ENCODE results near the gene CNNM2.

The CNNM2 gene

DNA sequence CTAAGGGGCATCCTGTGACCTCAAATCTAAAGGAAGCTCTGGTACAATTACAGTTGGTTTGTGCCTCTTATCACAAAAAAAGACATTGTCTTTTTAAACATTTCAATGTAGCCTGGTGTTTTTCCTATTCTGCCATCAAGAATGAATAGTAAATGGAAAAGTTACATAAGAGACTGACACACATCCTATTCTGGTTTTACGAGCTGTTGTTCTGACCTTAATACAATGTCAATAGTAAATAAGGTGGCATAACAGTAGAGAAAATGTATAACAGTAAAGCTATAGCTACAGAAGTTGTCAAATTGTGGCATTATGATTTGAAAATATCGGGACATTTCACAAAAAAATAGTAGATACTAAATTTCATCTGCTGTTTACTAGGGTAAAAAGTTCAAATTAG lies 186.6 kb downstream of the CNNM2 start:
- POLR2A ChIA-PET (ENCODE audit: low non-redundant PET): no interaction called here
- no peak for DNase-seq (ENCODE audit: low spot score)
- CTCF ChIA-PET: interaction anchor here (0.5 kb wide), 1 partner anchor 59 kb away, joined by 3 read pairs; no protein-coding TSS in a partner anchor
- H3K27ac ChIP-seq: no peak overlapping the region
- TF ChIP-seq, protein P1, sequence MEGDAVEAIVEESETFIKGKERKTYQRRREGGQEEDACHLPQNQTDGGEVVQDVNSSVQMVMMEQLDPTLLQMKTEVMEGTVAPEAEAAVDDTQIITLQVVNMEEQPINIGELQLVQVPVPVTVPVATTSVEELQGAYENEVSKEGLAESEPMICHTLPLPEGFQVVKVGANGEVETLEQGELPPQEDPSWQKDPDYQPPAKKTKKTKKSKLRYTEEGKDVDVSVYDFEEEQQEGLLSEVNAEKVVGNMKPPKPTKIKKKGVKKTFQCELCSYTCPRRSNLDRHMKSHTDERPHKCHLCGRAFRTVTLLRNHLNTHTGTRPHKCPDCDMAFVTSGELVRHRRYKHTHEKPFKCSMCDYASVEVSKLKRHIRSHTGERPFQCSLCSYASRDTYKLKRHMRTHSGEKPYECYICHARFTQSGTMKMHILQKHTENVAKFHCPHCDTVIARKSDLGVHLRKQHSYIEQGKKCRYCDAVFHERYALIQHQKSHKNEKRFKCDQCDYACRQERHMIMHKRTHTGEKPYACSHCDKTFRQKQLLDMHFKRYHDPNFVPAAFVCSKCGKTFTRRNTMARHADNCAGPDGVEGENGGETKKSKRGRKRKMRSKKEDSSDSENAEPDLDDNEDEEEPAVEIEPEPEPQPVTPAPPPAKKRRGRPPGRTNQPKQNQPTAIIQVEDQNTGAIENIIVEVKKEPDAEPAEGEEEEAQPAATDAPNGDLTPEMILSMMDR (conservative IDR thresholded peaks at IDR 0.05; ENCODE audit: low read depth): no peak

DNA sequence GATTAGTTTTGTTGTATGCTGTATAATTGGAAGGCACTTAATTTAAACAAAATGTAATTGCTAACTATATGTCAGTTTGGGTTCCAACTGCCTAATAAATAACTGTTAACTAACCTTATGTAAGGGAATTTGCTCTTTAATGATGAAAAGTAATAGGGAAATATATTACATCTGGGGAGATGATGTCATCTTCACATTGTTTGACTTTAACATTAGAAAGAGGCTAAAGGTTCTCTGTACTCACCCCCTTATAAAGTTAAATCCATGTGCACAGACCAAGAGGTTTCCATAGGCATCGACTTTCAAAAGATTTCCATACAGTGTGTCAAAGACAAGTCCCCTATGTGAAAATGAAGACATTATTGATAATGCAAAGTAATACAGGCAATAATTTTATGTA lies 187.4 kb downstream of the CNNM2 start:
- ChIA-PET POLR2A (ENCODE audit: low non-redundant PET) (no interaction called here), CTCF (interaction anchor here (0.5 to 0.9 kb wide), 4 partner anchors 12 to 430 kb away, joined by 3 to 8 read pairs (median 3); no protein-coding TSS in a partner anchor)
- TF ChIP-seq, protein P1 (conservative IDR thresholded peaks at IDR 0.05; ENCODE audit: low read depth): no peak
- DNase-seq (ENCODE audit: low spot score): no peak
- no peak overlapping the region for H3K27ac ChIP-seq

DNA sequence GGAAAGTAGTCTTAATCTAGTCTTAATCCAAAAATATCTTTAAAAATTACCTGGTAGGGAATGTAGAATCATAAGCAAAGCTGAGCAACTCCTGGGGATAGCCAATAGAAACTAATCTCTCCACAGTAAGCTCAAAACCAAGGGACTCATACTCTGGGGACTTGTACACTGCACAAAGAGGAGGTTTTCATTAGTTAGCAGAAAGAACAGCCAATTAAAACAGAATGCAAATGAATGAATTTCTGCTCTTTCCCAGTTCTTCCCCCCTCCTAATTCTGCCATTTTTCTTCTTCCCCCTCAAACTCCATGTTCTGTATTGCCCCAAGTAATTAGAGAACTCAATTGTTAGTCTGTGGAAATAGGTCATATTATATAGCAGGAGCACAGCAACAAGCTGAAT lies 188.4 kb downstream of the CNNM2 start:
- TF ChIP-seq, protein P1 (conservative IDR thresholded peaks at IDR 0.05; ENCODE audit: low read depth): no peak
- DNase-seq (ENCODE audit: low spot score): no peak
- CTCF ChIA-PET: interaction anchor here (0.9 kb wide), 2 partner anchors 11 to 228 kb away, joined by 3 to 8 read pairs; no protein-coding TSS in a partner anchor
- no peak overlapping the region for H3K27ac ChIP-seq
- POLR2A ChIA-PET (ENCODE audit: low non-redundant PET): interaction anchor here (0.6 kb wide), 1 partner anchor 290 kb away, joined by 3 read pairs; the partner anchor contains the start of genes ATP5MK and PDCD11

DNA sequence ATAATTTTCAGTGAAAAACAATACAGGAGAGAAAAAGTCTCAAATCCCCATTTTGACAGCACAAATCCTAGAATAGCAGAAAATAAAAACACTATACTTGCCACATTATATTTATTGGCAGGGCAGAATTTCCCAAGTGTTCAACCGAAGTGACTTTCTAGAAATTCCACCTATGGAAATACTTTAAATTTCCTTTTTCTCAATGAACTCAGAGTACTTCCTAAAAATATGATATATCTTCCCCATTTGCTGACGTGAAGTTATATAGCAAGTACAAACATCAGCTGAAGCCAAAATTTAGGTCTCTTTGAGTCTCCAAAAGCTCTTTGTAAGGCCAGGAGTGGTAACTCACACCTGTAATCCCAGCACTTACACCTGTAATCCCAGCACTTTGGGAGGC lies 191.7 kb downstream of the CNNM2 start:
- DNase-seq (ENCODE audit: low spot score): no peak
- TF ChIP-seq, protein P1 (conservative IDR thresholded peaks at IDR 0.05; ENCODE audit: low read depth): no peak
- ChIA-PET CTCF (no interaction called here), POLR2A (ENCODE audit: low non-redundant PET) (no interaction called here)
- H3K27ac ChIP-seq: no peak overlapping the region

DNA sequence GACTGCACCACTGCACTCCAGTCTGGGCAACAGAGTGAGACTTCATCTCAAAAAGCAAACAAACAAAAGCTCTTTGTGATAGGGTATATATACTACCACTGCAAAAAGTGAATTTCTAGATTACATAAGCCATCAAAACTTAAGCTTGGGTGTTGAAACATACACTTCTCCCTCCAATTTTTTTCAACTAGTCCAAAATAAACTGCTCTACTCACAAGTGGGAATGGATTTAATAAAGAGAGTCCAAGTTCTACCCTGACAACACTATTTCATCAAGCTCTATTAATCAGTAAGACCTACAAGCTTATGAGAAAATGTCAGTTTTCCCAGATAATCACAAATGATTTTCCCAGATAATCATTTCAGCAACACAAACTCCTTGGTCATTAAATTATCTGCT lies 192.3 kb downstream of the CNNM2 start:
- H3K27ac ChIP-seq: no peak overlapping the region
- POLR2A ChIA-PET (ENCODE audit: low non-redundant PET): no interaction called here
- TF ChIP-seq, protein P1 (conservative IDR thresholded peaks at IDR 0.05; ENCODE audit: low read depth): no peak

DNA sequence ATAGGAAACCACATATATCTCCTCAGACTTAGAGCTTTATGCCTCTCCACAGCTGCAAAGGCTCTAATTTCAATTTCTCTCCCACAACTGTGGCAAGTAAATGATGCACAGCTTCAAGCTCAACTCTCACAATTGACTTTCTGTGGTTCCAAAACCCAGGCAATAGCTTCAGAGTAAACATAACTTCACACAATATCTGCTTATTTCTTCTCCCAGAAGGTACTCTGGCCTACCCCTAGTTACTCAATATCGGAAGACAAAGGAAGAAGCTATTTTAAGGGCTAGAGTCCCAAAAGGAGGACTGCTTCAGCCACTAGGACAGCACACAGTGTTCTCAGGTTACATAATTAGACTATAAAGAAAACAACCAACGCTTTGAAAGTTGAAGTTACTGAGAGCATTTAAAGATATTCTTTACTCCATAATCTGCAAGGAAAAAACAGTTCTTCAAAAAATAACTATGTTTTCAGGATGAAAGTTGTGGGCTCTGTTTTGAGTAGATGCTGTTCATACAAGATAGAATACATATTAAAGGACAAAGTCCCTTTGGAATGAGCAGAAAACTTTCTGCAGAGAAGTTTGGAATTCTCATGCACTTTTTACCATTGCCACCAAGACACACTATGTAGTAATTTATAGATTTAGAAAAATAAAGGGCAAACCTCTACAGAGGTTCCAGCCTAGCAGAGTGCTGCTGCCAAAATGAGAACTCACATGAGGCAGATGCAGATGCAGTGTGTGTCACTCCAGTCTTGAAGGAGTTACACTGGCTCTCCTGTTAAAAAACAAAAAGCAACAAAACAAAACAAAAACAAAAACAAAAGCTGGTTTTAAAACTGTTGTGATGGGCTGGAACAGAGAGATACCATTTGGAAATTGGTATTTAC lies 193.2 kb downstream of the CNNM2 start:
- TF ChIP-seq, protein P1 (conservative IDR thresholded peaks at IDR 0.05; ENCODE audit: low read depth): no peak
- CTCF ChIA-PET: interaction anchor here (0.6 to 0.7 kb wide), 6 partner anchors 30 to 325 kb away, joined by 3 to 6 read pairs (median 3); no protein-coding TSS in a partner anchor
- no peak for DNase-seq (ENCODE audit: low spot score)
- no peak overlapping the region for H3K27ac ChIP-seq
- POLR2A ChIA-PET (ENCODE audit: low non-redundant PET): no interaction called here

More for the DNA sequence above, 192.3 kb downstream of the CNNM2 start:
- CTCF ChIA-PET: interaction anchor here (0.6 to 0.7 kb wide), 5 partner anchors 30 to 326 kb away, joined by 3 to 4 read pairs (median 3); no protein-coding TSS in a partner anchor
- DNase-seq (ENCODE audit: low spot score): no peak
